Left forelimb (tissue), 1 donor: ENCODE data around the gene WDR59.
"Not testable (repeated sequence)": the region's sequence is repeated elsewhere in the genome, so short reads cannot be mapped to it uniquely, and the experiment has no call there.

ENCODE experiments used
- DNase-seq: peaks from one replicate; pipeline ENCODE4 v3.0.0-alpha.2; 2018; ENCODE audit warnings: low spot score

Gene WDR59

GRCh38 chr16:74852500-74852875, 132.4 kb downstream of the WDR59 start:
- DNase-seq = no peak

GRCh38 chr16:74850027-74850426, 134.9 kb downstream of the WDR59 start:
- no peak for DNase-seq

GRCh38 chr16:74847202-74847601, 137.7 kb downstream of the WDR59 start:
- DNase-seq = no peak

GRCh38 chr16:74846714-74847113, 138.2 kb downstream of the WDR59 start:
- no peak for DNase-seq

GRCh38 chr16:74844041-74844980, 140.6 kb downstream of the WDR59 start:
- DNase-seq = no peak

GRCh38 chr16:74843381-74844035, 141.4 kb downstream of the WDR59 start:
- DNase-seq = not testable (repeated sequence)

GRCh38 chr16:74842413-74842812, 142.5 kb downstream of the WDR59 start:
- DNase-seq = no peak

GRCh38 chr16:74841904-74842303, 143.0 kb downstream of the WDR59 start:
- no peak for DNase-seq

GRCh38 chr16:74841469-74841868, 143.5 kb downstream of the WDR59 start:
- DNase-seq = no peak

GRCh38 chr16:74837056-74837455, 147.9 kb downstream of the WDR59 start:
- no peak for DNase-seq

- no peak for DNase-seq
Observed at GRCh38 chr16:74836111-74836671, 148.7 kb downstream of the WDR59 start.

- DNase-seq = no peak
Observed at GRCh38 chr16:74832228-74832627, 152.7 kb downstream of the WDR59 start.

GRCh38 chr16:74831467-74831866, 153.5 kb downstream of the WDR59 start:
- DNase-seq = no peak

GRCh38 chr16:74830648-74831047, 154.3 kb downstream of the WDR59 start:
- no peak for DNase-seq

- DNase-seq = no peak
Observed at GRCh38 chr16:74829637-74830036, 155.3 kb downstream of the WDR59 start.

GRCh38 chr16:74825941-74826340, 159.0 kb downstream of the WDR59 start:
- no peak for DNase-seq

GRCh38 chr16:74825016-74825415, 159.9 kb downstream of the WDR59 start:
- no peak for DNase-seq
